Ureter (tissue), 1 donor: ENCODE data around the gene CCT6A. TPM values are rescaled to one million over a fixed set of nuclear protein-coding genes. Genes with fewer than 3 reads are reported as not detected.
"Not testable (repeated sequence)": the region's sequence is repeated elsewhere in the genome, so short reads cannot be mapped to it uniquely, and the experiment has no call there.

Source experiments
- DNase-seq: peaks from one replicate; pipeline ENCODE4 v3.0.0-alpha.2; 2020; ENCODE audit warnings: low spot score
- total RNA-seq: library from RNA; stranded (reverse); gene quantifications from one replicate; pipeline ENCODE4 v1.2.4, GENCODE V29; 2023
- donor health status: DM: yes; HTN: yes; CAD: no.

CCT6A gene
- total RNA-seq: 121 TPM

GRCh38 chr7:56051339-56052191 lies at the start of gene CCT6A, which contains the start of gene PSPH:
Gene CCT6A (plus strand): TSS chr7:56051765. CDS start chr7:56051849, 84 bp downstream.
Gene PSPH (minus strand): TSS chr7:56051444. CDS start chr7:56021212, 30,232 bp downstream.
- peak; percentile 98 for DNase-seq

GRCh38 chr7:56003749-56004148 lies 47.8 kb upstream of the CCT6A start:
- DNase-seq: no peak

GRCh38 chr7:56007167-56007652 lies 44.4 kb upstream of the CCT6A start:
- DNase-seq: no peak

- DNase-seq: no peak
Observed at GRCh38 chr7:56007891-56008290, 43.7 kb upstream of the CCT6A start.

GRCh38 chr7:56009695-56010094 lies 41.9 kb upstream of the CCT6A start:
- DNase-seq: peak; percentile 50

- not testable (repeated sequence) for DNase-seq
Observed at GRCh38 chr7:56017015-56017414, 34.5 kb upstream of the CCT6A start.

GRCh38 chr7:56019501-56019900 lies 32.1 kb upstream of the CCT6A start:
- no peak for DNase-seq

GRCh38 chr7:56023500-56023899 lies 28.1 kb upstream of the CCT6A start:
- no peak for DNase-seq

- no peak for DNase-seq
Observed at GRCh38 chr7:56026538-56026937, 25.0 kb upstream of the CCT6A start.

- no peak for DNase-seq
Observed at GRCh38 chr7:56028942-56029630, 22.5 kb upstream of the CCT6A start.

GRCh38 chr7:56030340-56030739 lies 21.2 kb upstream of the CCT6A start:
- no peak for DNase-seq

- DNase-seq: not testable (repeated sequence)
Observed at GRCh38 chr7:56031556-56031955, 20.0 kb upstream of the CCT6A start.

- DNase-seq: not testable (repeated sequence)
Observed at GRCh38 chr7:56032578-56032977, 19.0 kb upstream of the CCT6A start.

- peak; percentile 55 for DNase-seq
Observed at GRCh38 chr7:56033671-56034432, 17.7 kb upstream of the CCT6A start.

GRCh38 chr7:56040730-56041129 lies 10.8 kb upstream of the CCT6A start:
- DNase-seq: no peak

- not testable (repeated sequence) for DNase-seq
Observed at GRCh38 chr7:56045758-56046157, 5.8 kb upstream of the CCT6A start.

GRCh38 chr7:56046721-56047445 lies 4.7 kb upstream of the CCT6A start:
- DNase-seq: no peak

- DNase-seq: not testable (repeated sequence)
Observed at GRCh38 chr7:56047446-56048116, 4.0 kb upstream of the CCT6A start.

GRCh38 chr7:56048245-56048644 lies 3.3 kb upstream of the CCT6A start:
- DNase-seq: no peak

- DNase-seq: not testable (repeated sequence)
Observed at GRCh38 chr7:56048763-56049162, 2.8 kb upstream of the CCT6A start.

GRCh38 chr7:56051053-56051338 lies 569 bp upstream of the CCT6A start:
- no peak for DNase-seq
